SK-N-SH (cell line): ENCODE data around the gene LNPK.

Experiments used
- CHD2 ChIP-seq: fragments of 150-350 bp; IDR thresholded peaks from 2 replicates; pipeline ENCODE4 v1.6.1; 2018; ENCODE audit warnings: low read length; ENCODE audit not compliant: partially characterized antibody
- CTCF ChIP-seq: fragments of 200-600 bp; sonication (generic); IDR thresholded peaks from 2 replicates; pipeline ENCODE4 v1.6.1; 2017; ENCODE audit warnings: antibody characterized with exemption, mild to moderate bottlenecking, moderate library complexity
- EP300 ChIP-seq, 2 experiments: IDR thresholded peaks; 2 replicates each; pipeline versions ENCODE4 v1.4.0 to v1.6.1; 2012; ENCODE audit warnings: borderline replicate concordance in 1 of 2, low read depth in 1 of 2, low read length in 1 of 2
- GABPA ChIP-seq: IDR thresholded peaks from 2 replicates; pipeline ENCODE4 v1.4.0; 2012; ENCODE audit warnings: low read depth, mild to moderate bottlenecking
- GATA2 ChIP-seq: sonication (generic); formaldehyde crosslinking; IDR thresholded peaks from 2 replicates; pipeline ENCODE4 v1.5.0; 2020; ENCODE audit warnings: mild to moderate bottlenecking, missing genetic modification reagents
- MAX ChIP-seq: IDR thresholded peaks from 2 replicates; pipeline ENCODE4 v1.4.0; 2012; ENCODE audit warnings: low read depth
- NFIC ChIP-seq: IDR thresholded peaks from 2 replicates; pipeline ENCODE4 v1.4.0; 2012; ENCODE audit warnings: borderline replicate concordance
- POLR2AphosphoS5 ChIP-seq: IDR thresholded peaks from 2 replicates; pipeline ENCODE4 v1.6.1; 2012; ENCODE audit warnings: low read depth, low read length
- USF1 ChIP-seq: IDR thresholded peaks from 2 replicates; pipeline ENCODE4 v1.4.0; 2012; ENCODE audit warnings: low read depth, borderline replicate concordance
- TF ChIP-seq, protein P1 (sequence below): IDR thresholded peaks from 2 replicates; pipeline ENCODE4 v1.4.0; 2012; ENCODE audit warnings: low read depth, borderline replicate concordance

DNA sequence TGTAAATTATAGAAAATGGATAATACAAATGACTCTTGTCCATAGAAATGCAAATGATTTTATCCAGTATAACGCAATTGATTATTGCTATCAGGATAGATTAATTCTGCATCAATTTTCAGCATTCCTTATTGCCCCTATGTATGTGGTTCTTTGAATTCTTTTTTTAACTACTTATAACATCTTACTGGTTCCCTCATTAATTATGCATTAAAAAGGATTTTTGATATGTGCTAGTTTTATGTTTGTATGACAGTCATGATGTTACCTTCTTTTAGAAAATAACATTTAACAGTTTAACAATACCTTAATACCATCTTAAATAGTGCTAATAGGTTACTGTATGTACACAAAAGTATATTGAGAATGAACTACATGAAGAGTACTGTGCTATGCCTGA, 20.0 kb upstream of the LNPK start:
- TF ChIP-seq CTCF (no peak), EP300 (IDR thresholded peaks at IDR 0.05; ENCODE audit: borderline replicate concordance in 1 of 2, low read depth in 1 of 2, low read length in 1 of 2) (no peak), USF1 (no peak), GATA2 (no peak), GABPA (no peak), POLR2AphosphoS5 (no peak), NFIC (no peak), MAX (no peak), CHD2 (no peak)
- TF ChIP-seq, protein P1, sequence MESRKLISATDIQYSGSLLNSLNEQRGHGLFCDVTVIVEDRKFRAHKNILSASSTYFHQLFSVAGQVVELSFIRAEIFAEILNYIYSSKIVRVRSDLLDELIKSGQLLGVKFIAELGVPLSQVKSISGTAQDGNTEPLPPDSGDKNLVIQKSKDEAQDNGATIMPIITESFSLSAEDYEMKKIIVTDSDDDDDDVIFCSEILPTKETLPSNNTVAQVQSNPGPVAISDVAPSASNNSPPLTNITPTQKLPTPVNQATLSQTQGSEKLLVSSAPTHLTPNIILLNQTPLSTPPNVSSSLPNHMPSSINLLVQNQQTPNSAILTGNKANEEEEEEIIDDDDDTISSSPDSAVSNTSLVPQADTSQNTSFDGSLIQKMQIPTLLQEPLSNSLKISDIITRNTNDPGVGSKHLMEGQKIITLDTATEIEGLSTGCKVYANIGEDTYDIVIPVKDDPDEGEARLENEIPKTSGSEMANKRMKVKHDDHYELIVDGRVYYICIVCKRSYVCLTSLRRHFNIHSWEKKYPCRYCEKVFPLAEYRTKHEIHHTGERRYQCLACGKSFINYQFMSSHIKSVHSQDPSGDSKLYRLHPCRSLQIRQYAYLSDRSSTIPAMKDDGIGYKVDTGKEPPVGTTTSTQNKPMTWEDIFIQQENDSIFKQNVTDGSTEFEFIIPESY = no peak
